HUES6 (cell line): Measurements from ENCODE around the gene DCAF4.
"Not testable (repeated sequence)": the region's sequence is repeated elsewhere in the genome, so short reads cannot be mapped to it uniquely, and the experiment has no call there.

Experiments
- H3K27ac ChIP-seq: 2 replicates; pipeline ENCODE4 v1.7.0; 2013; ENCODE audit warnings: low read depth, mild to moderate bottlenecking, low read length, inconsistent platforms
- H3K27me3 ChIP-seq: 2 replicates; pipeline ENCODE4 v1.6.1; 2013; ENCODE audit warnings: low read length; ENCODE audit not compliant: control insufficient read depth, insufficient read depth
- H3K36me3 ChIP-seq: 2 replicates; pipeline ENCODE4 v1.6.1; 2013; ENCODE audit warnings: low read length; ENCODE audit not compliant: control insufficient read depth, insufficient read depth
- H3K4me1 ChIP-seq: 2 replicates; pipeline ENCODE4 v1.6.1; 2013; ENCODE audit warnings: low read length; ENCODE audit not compliant: control insufficient read depth, insufficient read depth
- H3K4me3 ChIP-seq: 2 replicates; pipeline ENCODE4 v1.5.1; 2013; ENCODE audit warnings: low read depth, low read length
- H3K9ac ChIP-seq: one replicate; pipeline ENCODE4 v1.6.1; 2013; ENCODE audit warnings: mild to moderate bottlenecking, low read length
- H3K9me3 ChIP-seq: 2 replicates; pipeline ENCODE4 v1.6.1; 2013; ENCODE audit warnings: low read depth, low read length; ENCODE audit not compliant: control insufficient read depth, insufficient read depth

DCAF4 gene

DNA sequence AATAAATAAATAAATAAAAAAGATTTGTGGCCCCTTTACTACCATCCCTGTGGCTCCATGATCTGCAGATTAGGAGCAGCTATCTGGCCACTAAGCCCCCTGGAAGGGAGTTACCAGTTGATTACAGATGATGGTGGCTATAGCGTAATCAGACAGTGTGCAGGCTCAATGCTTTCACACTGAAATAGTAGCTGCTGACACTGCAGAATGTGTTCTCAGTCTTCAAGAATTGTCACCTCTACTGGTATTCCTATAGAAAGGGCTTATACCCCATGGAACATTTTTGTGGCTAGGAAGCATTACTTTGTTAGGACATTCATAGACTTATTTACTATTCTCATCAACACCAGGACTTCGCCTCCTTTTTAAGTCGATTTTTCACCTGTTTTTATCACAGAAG is 30.9 kb downstream of the DCAF4 start:
- Histone ChIP-seq H3K27me3 (no peaks in the 10 kb centered on the region), H3K4me1 (no peaks in the 10 kb centered on the region), H3K4me3 (no peak overlapping the region), H3K9me3 (no peaks in the 10 kb centered on the region), H3K9ac (no peak overlapping the region), H3K36me3 (peaks cover 71% of the 10 kb centered on the region), H3K27ac (no peak overlapping the region)

DNA sequence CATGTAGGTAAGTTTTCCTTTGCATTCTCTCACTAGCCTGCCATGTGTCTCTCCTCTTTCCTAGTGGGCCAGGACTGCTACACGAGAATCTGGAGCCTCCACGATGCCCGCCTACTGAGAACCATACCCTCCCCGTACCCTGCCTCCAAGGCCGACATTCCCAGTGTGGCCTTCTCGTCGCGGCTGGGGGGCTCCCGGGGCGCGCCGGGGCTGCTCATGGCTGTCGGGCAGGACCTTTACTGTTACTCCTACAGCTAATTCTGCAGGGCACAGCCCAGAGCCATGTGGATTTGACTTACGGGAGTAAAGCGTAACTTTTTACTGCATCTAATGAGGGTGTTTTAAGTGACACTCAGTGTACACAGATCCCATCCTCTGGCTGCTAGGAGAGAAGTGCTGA is 32.3 kb downstream of the DCAF4 start:
- Histone ChIP-seq H3K9me3 (no peaks in the 10 kb centered on the region), H3K36me3 (peaks cover 65% of the 10 kb centered on the region), H3K4me1 (no peaks in the 10 kb centered on the region), H3K4me3 (no peak overlapping the region), H3K27ac (no peak overlapping the region), H3K9ac (no peak overlapping the region), H3K27me3 (no peaks in the 10 kb centered on the region)

DNA sequence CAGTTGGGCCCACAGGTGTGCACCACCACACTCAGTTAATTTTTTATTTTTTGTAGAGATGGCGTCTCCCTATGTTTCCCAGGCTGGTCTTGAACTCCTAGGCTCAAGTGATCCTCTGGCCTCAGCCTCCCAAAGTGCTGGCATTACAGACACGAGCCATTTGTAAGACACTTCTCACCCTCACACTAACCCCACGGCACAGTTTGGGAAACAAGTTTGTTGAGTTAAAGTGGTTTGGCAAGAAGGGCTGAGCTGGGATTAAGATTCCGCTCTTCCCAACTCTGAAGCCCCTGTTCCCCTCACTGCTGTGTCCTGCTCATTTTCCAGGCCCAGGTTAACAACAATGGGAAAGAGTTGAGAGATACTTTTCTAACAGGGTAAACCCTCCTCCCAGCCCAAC is 34.8 kb downstream of the DCAF4 start:
- H3K36me3 ChIP-seq = peaks cover 49% of the 10 kb centered on the region
- not testable (repeated sequence) for H3K4me1 ChIP-seq, H3K9ac ChIP-seq, H3K27ac ChIP-seq, H3K27me3 ChIP-seq, H3K4me3 ChIP-seq, H3K9me3 ChIP-seq

DNA sequence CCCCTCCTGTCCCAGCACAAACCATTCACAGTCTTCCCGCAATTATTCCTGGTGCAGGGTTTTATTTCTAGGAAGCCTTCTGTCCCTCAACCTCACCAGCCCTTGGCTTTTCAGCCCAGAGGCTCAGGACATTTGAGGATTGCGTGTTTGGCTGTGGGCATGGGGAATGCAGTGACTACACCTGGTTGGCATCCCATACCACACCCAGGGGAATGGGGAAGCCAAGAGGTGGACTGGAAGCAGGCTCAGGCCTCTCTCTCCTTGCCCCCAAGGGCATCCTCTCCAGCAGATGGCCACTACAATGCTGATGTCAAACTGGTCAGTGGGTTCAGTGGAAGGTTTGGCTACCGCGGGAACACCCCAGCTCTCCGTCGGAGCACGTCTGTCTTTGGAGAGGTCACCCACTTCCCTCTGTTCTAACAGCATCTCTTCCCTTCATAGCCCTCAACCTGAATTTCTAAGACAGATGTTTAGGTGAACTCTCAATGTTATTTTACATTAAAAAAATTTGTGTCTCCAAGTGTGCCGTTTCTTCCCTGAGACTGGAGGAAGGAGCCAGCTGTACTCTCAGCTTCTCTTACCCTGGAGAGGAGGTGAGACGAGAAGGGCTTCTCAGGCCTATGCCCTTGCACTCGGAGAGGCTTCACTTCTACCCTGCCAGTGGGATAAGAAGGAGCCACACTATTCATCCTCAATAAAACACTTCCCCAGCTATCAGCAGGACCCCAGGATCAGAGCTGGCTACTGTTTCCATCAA is 35.5 kb downstream of the DCAF4 start:
- Histone ChIP-seq H3K36me3 (peaks cover 42% of the 10 kb centered on the region), H3K9ac (no peak overlapping the region)

DNA sequence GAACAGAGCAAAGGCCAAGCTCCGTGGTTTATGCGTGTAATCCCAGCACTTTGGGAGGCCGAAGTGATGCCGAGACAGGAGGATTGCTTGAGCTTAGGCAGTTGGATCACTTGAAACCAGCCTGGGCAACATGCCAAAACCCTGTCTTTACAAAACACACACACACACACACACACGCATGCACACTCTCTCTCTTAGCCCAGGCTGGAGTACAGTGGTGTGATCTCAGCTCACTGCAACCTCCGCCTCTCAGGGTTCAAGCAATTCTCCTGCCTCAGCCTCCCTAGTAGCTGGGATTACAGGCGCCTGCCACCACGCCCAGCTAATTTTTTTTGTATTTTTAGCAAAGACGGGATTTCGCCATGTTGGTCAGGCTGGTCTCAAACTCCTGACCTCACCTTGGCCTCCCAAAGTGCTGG is 36.1 kb downstream of the DCAF4 start:
- not testable (repeated sequence) for H3K9ac ChIP-seq, H3K27ac ChIP-seq, H3K4me3 ChIP-seq, H3K27me3 ChIP-seq, H3K4me1 ChIP-seq, H3K9me3 ChIP-seq
- peaks cover 40% of the 10 kb centered on the region for H3K36me3 ChIP-seq

More for the DNA sequence above, 35.5 kb downstream of the DCAF4 start:
- no peaks in the 10 kb centered on the region for H3K9me3 ChIP-seq
- no peak overlapping the region for H3K4me3 ChIP-seq
- H3K27me3 ChIP-seq = no peaks in the 10 kb centered on the region
- H3K4me1 ChIP-seq = no peaks in the 10 kb centered on the region
- no peak overlapping the region for H3K27ac ChIP-seq

DNA sequence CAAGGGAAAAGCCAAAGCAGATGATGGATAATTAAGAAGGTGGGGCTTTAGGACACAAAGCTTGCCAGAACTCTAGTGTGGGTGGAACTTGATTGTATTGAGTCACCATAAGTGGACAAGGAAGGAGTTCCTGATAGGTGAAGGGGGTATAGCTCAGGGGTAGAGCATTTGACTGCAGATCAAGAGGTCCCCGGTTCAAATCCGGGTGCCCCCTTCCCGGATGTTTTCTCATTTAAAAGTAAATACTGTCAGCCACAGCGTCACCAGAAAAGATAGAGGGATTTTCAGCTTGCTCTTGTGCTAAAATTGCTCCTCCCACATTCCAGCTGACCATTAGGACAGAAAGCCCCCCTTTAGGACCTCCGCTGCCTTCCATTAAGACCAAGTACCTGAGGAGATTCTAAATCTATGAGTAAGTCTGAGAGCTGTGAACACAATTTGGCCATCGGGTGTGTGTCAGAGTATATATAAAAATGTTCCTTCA is 36.6 kb downstream of the DCAF4 start:
- Histone ChIP-seq H3K4me3 (no peak overlapping the region), H3K9me3 (no peaks in the 10 kb centered on the region), H3K27ac (no peak overlapping the region), H3K4me1 (no peaks in the 10 kb centered on the region), H3K27me3 (no peaks in the 10 kb centered on the region), H3K36me3 (peaks cover 34% of the 10 kb centered on the region), H3K9ac (no peak overlapping the region)

DNA sequence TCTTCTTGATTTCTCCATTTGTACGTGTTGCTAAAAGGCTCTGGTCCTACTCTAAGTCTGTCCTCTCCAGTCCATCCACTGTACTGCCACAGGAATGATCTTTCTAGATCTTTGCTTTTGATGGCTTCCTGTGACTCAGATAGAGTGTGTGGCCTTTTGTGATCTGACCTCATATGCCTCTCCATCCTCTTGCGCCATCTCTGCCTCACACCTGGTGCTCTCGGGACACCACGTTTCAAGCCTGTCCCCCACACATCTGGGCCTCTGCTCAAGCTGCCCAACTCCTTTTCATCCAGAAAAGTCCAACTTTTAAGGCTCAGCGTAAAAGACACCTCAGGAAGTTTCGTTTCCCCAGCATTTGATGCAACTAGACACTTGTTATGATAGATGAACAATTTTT is 39.0 kb downstream of the DCAF4 start:
- H3K9ac ChIP-seq = no peak overlapping the region
- H3K27ac ChIP-seq = no peak overlapping the region
- no peaks in the 10 kb centered on the region for H3K27me3 ChIP-seq
- H3K36me3 ChIP-seq = peaks cover 24% of the 10 kb centered on the region
- H3K9me3 ChIP-seq = no peaks in the 10 kb centered on the region
- no peaks in the 10 kb centered on the region for H3K4me1 ChIP-seq
- no peak overlapping the region for H3K4me3 ChIP-seq

DNA sequence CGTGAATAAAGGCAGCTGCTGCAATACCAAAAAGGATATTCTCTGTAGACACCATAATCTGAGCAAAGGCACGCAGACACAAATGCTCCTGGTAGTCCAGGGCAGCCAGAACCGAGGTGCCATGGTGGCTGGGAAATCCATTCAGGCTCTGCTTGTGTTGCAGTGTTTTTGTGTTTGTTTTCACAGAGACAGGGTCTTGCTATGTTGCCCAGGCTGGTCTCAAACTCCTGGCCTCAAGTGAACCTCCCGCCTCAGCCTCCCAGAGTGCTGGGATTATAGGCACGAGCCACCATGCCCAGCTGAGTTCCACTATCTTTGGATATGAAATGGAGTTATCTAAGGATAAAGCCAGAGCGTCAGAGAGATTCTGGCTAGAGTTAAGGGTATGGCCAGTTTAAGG is 39.8 kb downstream of the DCAF4 start:
- Histone ChIP-seq H3K9me3 (no peaks in the 10 kb centered on the region), H3K4me3 (no peak overlapping the region), H3K9ac (no peak overlapping the region)

DNA sequence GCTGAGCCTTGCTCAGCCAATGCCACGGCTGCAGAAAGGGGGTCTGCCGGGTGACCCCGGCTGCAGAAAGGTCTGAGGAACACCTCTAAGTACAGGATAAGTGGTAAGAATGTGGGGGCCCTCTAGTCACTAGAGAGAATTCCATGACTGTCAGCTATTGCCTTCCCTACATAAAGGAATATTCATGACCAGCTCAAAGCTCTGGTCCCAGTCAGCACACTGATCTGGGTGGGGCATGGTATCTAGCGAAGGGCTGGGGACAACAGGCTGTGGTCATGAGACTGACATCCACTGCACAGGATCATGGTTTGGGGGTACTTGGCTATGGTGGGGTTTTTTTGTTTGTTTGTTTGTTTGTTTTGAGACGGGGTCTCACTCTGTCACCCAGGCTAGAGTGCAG is 42.1 kb downstream of the DCAF4 start:
- H3K36me3 ChIP-seq = peaks cover 21% of the 10 kb centered on the region
- H3K4me3 ChIP-seq = no peak overlapping the region
- no peaks in the 10 kb centered on the region for H3K9me3 ChIP-seq

More for the DNA sequence above, 39.8 kb downstream of the DCAF4 start:
- no peaks in the 10 kb centered on the region for H3K4me1 ChIP-seq
- H3K27ac ChIP-seq = no peak overlapping the region
- peaks cover 20% of the 10 kb centered on the region for H3K36me3 ChIP-seq
- H3K27me3 ChIP-seq = no peaks in the 10 kb centered on the region

DNA sequence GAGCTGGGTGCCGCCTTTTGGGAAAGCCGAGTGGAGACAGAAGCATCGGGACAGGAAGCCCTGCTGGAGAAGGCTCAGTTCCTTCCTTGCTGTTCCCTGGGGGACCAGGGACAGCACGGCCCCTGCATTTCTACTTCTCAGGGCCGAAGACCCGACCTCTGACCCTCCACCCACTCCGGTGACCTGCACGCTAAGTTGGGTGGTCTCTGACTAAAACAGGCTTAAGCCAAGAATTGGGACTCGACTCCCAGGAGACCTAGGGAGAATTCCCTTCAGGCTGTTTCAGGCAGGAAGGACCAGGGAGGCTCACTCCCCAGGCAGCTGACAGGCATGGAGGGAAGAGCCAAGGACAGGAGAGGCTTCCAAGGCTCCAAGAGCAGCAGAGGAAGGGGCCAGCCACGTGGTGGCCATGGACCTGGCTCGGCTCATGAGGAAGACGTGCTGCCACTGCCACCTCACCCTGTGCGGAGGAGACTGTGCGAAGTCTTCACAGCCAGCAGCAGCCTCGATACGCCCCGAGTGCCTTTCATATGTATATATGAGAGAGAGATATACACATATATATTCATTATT is 43.9 kb downstream of the DCAF4 start:
- Histone ChIP-seq H3K27me3 (no peaks in the 10 kb centered on the region), H3K4me1 (no peaks in the 10 kb centered on the region), H3K4me3 (no peak overlapping the region), H3K9ac (no peak overlapping the region), H3K36me3 (peaks cover 39% of the 10 kb centered on the region), H3K9me3 (no peaks in the 10 kb centered on the region), H3K27ac (no peak overlapping the region)

More for the DNA sequence above, 42.1 kb downstream of the DCAF4 start:
- no peak overlapping the region for H3K27ac ChIP-seq
- H3K4me1 ChIP-seq = no peaks in the 10 kb centered on the region
- no peak overlapping the region for H3K9ac ChIP-seq
- no peaks in the 10 kb centered on the region for H3K27me3 ChIP-seq

DNA sequence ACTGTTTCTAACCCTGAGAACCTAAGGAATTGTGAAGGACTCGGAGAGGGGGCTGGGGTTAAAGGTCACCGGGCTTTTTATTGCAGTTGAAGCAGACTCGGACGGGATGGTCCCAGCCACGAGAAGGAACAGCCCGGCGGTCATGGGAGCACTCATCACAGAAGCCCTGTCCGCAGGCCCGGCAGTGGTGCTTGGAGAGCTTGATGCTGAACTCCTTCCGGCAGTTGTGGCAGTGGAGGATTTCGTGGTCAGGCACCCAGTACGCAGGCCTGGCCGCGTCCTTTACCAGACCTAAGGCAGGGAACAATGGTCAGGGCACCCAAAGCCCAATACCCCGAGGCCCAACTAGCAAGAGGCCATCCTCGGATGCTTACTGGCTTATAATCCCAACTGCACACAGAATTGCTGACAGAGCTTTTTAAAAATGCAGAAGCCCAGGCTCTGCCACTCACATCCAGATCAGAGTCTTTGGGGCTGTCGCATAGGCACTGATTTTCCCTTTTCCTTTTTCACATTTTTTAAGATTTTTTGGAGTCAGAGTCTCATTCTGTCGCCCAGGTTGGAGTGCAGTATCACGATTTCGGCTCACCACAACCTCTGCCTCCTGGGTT is 44.7 kb downstream of the DCAF4 start:
- Histone ChIP-seq H3K36me3 (peaks cover 47% of the 10 kb centered on the region), H3K4me3 (no peak overlapping the region), H3K27ac (no peak overlapping the region), H3K9ac (no peak overlapping the region), H3K27me3 (no peaks in the 10 kb centered on the region), H3K9me3 (no peaks in the 10 kb centered on the region), H3K4me1 (no peaks in the 10 kb centered on the region)
